Trophoblast cell (in vitro differentiated cells and primary cell): ENCODE data around the gene ADAM8.

ENCODE experiments used
- DNase-seq, 2 donors: peaks; one replicate each; pipeline ENCODE4 v3.0.0-alpha.2; 2016
- H2AFZ ChIP-seq: 2 replicates; pipeline ENCODE4 v1.6.1; 2013; ENCODE audit warnings: low read length, moderate library complexity, mild to moderate bottlenecking; ENCODE audit not compliant: insufficient read depth, poor library complexity
- H2AK5ac ChIP-seq: 2 replicates; pipeline ENCODE4 v1.6.1; 2013; ENCODE audit warnings: mild to moderate bottlenecking, low read length
- H2BK120ac ChIP-seq: 2 replicates; pipeline ENCODE4 v1.6.1; 2013; ENCODE audit warnings: low read length, mild to moderate bottlenecking, moderate library complexity; ENCODE audit not compliant: insufficient read depth, poor library complexity
- H2BK12ac ChIP-seq: 2 replicates; pipeline ENCODE4 v1.6.1; 2013; ENCODE audit warnings: mild to moderate bottlenecking, low read length, moderate library complexity
- H2BK5ac ChIP-seq: 2 replicates; pipeline ENCODE4 v1.6.1; 2013; ENCODE audit warnings: low read length, low read depth, moderate library complexity, mild to moderate bottlenecking; ENCODE audit not compliant: poor library complexity
- H3K14ac ChIP-seq: 2 replicates; pipeline ENCODE4 v1.6.1; 2013; ENCODE audit warnings: mild to moderate bottlenecking, low read length
- H3K18ac ChIP-seq: 2 replicates; pipeline ENCODE4 v1.6.1; 2013; ENCODE audit warnings: mild to moderate bottlenecking, low read length
- H3K23ac ChIP-seq: 2 replicates; pipeline ENCODE4 v1.6.1; 2013; ENCODE audit warnings: low read length
- H3K27ac ChIP-seq: 2 replicates; pipeline ENCODE4 v1.5.1; 2013; ENCODE audit warnings: low read depth, mild to moderate bottlenecking, inconsistent platforms, low read length, moderate library complexity
- H3K27me3 ChIP-seq: 2 replicates; pipeline ENCODE4 v1.6.1; 2013; ENCODE audit warnings: inconsistent platforms, mild to moderate bottlenecking, low read length, moderate library complexity; ENCODE audit not compliant: insufficient read depth
- H3K36me3 ChIP-seq, 2 experiments: 1 replicate in 1 of 2; 2 replicates in 1 of 2; pipeline ENCODE4 v1.6.1; 2013; ENCODE audit warnings: low read length in 2 of 2, mild to moderate bottlenecking in 2 of 2, moderate library complexity in 1 of 2; ENCODE audit not compliant: insufficient read depth in 2 of 2, control insufficient read depth in 1 of 2
- H3K4ac ChIP-seq: 2 replicates; pipeline ENCODE4 v1.6.1; 2013; ENCODE audit warnings: low read depth, mild to moderate bottlenecking, low read length, moderate library complexity
- H3K4me1 ChIP-seq, 2 experiments: 1 replicate in 1 of 2; 2 replicates in 1 of 2; pipeline ENCODE4 v1.6.1; 2013; ENCODE audit warnings: low read length in 2 of 2, mild to moderate bottlenecking in 2 of 2, moderate library complexity in 1 of 2; ENCODE audit not compliant: insufficient read depth in 2 of 2, control insufficient read depth in 1 of 2
- H3K4me2 ChIP-seq: 2 replicates; pipeline ENCODE4 v1.6.1; 2013; ENCODE audit warnings: inconsistent platforms, mild to moderate bottlenecking, low read length, moderate library complexity
- H3K4me3 ChIP-seq: 2 replicates; pipeline ENCODE4 v1.5.1; 2013; ENCODE audit warnings: mild to moderate bottlenecking, low read depth, low read length, inconsistent platforms
- H3K79me1 ChIP-seq: one replicate; pipeline ENCODE4 v1.6.1; 2013; ENCODE audit warnings: low read length
- H3K79me2 ChIP-seq: 2 replicates; pipeline ENCODE4 v1.6.1; 2013; ENCODE audit warnings: low read length, mild to moderate bottlenecking; ENCODE audit not compliant: control insufficient read depth, insufficient read depth, poor library complexity
- H3K9ac ChIP-seq: 2 replicates; pipeline ENCODE4 v1.6.1; 2013; ENCODE audit warnings: mild to moderate bottlenecking, low read length
- H3K9me3 ChIP-seq: 2 replicates; pipeline ENCODE4 v1.6.1; 2013; ENCODE audit warnings: low read depth, mild to moderate bottlenecking, control low read depth, inconsistent platforms, low read length; ENCODE audit not compliant: insufficient read depth
- H4K12ac ChIP-seq: 2 replicates; pipeline ENCODE4 v1.6.1; 2013; ENCODE audit warnings: low read depth, mild to moderate bottlenecking, low read length, moderate library complexity
- H4K8ac ChIP-seq: 2 replicates; pipeline ENCODE4 v1.6.1; 2013; ENCODE audit warnings: low read depth, mild to moderate bottlenecking, low read length, moderate library complexity
- H4K91ac ChIP-seq: one replicate; pipeline ENCODE4 v1.6.1; 2013; ENCODE audit warnings: low read depth, mild to moderate bottlenecking, low read length, moderate library complexity
- WGBS: extraction: QIAGEN DNeasy Blood & Tissue Kit; methylation state at CpG from one replicate; pipeline ENCODE4 v1.1.7; 2013; ENCODE audit warnings: missing lambda C conversion rate; ENCODE audit not compliant: insufficient read length, insufficient coverage; ENCODE audit errors: extremely low coverage; 5-methylcytosine and 5-hydroxymethylcytosine counted together

Gene ADAM8

DNA sequence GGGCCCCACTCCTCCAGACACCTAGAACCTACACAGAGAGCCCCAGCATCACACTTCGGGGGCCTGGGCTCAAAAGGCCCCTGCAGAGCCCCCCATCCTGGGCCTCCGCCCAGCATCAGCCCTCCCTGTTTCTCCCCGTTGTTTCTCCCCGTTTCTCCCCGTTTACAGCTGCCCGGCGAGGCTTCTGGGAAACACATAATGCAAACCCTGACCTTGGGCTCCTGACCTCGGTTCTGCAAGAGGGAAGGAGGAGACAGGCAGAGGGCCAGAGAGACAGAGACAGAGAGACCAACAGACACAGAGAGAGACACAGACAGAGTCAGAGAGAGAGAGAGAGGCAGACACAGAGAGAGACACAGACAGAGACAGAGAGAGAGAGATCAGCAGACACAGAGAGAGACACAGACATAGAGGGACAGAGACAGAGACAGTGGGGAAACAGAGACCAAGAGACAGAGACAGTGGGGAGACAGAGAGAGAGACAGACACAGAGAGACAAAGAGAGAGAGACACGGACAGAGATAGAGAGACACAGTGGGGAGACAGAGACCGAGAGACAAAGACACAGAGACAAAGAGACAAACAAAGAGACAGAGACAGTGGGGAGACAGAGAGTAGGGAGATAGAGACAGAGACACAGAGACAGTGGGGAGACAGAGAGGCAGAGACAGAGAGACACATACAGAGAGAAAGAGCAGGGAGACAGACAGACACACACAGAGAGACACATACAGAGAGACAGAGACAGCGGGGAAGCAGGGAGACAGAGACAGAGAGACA, 26.5 kb downstream of the ADAM8 start:
- no CpG with 5 or more reads among the region's 11 CpGs for WGBS
- Histone ChIP-seq H2BK5ac (no peak overlapping the region), H3K9ac (no peak overlapping the region), H4K8ac (no peak overlapping the region), H3K4me2 (no peak overlapping the region), H3K36me3 (no peaks in the 10 kb centered on the region), H3K79me1 (no peaks in the 10 kb centered on the region), H2AFZ (no peak overlapping the region), H4K91ac (no peak overlapping the region), H3K14ac (no peak overlapping the region), H3K4me3 (no peak overlapping the region), H2BK12ac (no peak overlapping the region), H3K79me2 (no peaks in the 10 kb centered on the region), H3K4ac (no peak overlapping the region), H3K23ac (no peak overlapping the region), H2BK120ac (no peak overlapping the region), H3K4me1 (peaks cover 0 to 3% of the 10 kb centered on the region in 2 experiments), H2AK5ac (no peak overlapping the region), H3K27ac (no peak overlapping the region), H3K18ac (no peak overlapping the region), H4K12ac (no peak overlapping the region), H3K27me3 (no peaks in the 10 kb centered on the region), H3K9me3 (peaks cover 2% of the 10 kb centered on the region)
- no peak for DNase-seq

DNA sequence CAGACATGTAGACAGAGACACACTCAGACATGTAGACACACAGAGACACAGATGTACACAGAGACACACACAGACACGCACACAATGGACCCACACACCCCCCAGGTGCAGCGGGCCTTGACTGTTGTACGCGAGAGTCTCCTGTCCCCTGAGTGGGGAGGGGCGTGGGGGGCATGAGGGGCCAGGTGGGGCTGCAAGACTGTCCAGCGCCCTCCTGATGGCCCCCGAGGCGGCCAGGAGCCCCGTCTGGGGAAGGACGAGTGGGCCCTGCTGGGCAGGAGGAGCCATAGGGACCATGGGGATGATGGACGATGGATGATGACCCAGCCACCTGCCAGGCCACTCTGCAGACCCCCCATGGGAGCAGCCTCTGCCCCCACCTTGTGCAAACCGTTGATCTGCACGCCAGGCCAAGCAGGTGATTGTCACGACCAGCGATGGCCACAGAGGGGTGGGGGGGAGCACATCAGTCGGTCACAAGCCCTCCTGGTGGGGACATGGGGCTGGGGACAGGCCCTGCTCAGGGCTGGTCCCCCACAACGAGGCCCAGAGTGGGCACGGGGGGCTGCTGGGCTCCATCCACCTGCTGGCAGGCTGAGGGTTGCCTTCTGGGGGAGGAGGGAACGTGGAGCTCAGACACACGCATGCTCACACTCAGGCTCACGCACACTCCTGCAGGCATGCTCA, 27.4 kb downstream of the ADAM8 start:
- H2AFZ ChIP-seq = no peak overlapping the region
- no peak overlapping the region for H2AK5ac ChIP-seq
- no peak overlapping the region for H3K9ac ChIP-seq
- no peak overlapping the region for H3K23ac ChIP-seq
- H3K36me3 ChIP-seq = no peaks in the 10 kb centered on the region
- H3K18ac ChIP-seq = no peak overlapping the region
- H2BK12ac ChIP-seq = no peak overlapping the region
- no peak overlapping the region for H4K12ac ChIP-seq
- no peak overlapping the region for H3K27ac ChIP-seq
- no peak overlapping the region for H3K4me3 ChIP-seq
- no peak overlapping the region for H3K4me2 ChIP-seq
- no peak overlapping the region for H2BK5ac ChIP-seq
- peaks cover 0 to 3% of the 10 kb centered on the region in 2 experiments for H3K4me1 ChIP-seq
- H2BK120ac ChIP-seq = no peak overlapping the region
- no peak overlapping the region for H4K91ac ChIP-seq
- H3K79me1 ChIP-seq = peaks cover 2% of the 10 kb centered on the region
- H3K9me3 ChIP-seq = peaks cover 2% of the 10 kb centered on the region
- H3K14ac ChIP-seq = no peak overlapping the region
- no CpG with 5 or more reads among the region's 21 CpGs for WGBS
- no peak overlapping the region for H3K4ac ChIP-seq
- no peak for DNase-seq
- no peaks in the 10 kb centered on the region for H3K79me2 ChIP-seq
- H3K27me3 ChIP-seq = no peaks in the 10 kb centered on the region
- no peak overlapping the region for H4K8ac ChIP-seq

DNA sequence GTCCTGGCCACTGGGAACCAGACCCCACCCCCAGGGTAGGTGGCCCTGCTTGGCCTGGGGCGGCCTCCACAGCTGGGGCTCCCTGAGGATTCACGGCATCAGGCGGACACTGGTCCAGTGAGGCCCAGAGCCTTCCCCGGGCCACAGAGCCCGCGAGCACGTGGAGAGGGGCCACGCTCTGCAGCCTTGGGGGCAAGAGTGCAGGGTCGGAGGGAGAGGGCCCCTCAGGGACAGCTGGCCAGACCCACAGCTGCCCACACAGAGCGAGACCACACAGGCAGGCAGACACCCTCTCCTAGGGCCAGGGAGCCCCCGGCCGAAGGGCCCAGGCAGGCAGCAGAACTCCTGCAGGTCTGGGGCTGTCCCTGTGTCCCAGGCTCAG, 28.3 kb downstream of the ADAM8 start:
- Histone ChIP-seq H3K79me1 (peaks cover 2% of the 10 kb centered on the region), H3K4me1 (peaks cover 0 to 3% of the 10 kb centered on the region in 2 experiments)

DNA sequence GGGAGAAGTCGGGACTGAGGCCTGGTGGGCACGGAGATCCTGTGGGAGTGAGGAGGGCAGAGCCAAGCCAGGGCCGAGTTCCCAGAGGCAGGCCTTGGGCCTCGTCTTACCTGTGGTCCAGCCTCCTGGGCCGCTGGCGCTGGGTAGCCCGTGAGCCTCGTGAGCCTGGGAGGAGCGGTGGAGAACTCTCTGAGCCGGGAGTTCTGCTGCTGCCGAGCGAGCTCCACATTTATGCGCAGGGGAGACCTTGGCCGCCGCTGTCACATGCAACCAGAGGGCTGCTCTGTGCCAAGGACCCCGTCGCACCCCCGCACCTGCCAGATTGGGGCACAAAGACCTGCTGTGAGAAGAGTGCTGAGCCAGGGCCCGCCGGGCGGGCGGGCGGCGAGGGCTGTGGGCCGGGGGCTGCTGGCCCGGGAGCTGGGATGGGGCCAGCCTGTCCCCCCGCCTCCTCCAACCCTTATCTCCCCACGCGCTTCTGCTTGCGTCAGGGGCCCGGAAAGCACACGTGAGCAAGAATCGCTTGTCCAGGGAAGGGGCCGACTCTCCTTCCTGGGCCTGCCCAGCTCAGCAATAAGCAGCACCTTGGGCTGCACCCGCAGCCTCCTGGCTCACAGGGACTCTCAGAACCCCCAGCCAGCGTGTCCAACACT, 28.9 kb downstream of the ADAM8 start:
- Histone ChIP-seq H3K27me3 (no peaks in the 10 kb centered on the region), H4K8ac (no peak overlapping the region), H3K4ac (no peak overlapping the region), H2BK5ac (no peak overlapping the region), H4K91ac (no peak overlapping the region), H3K9ac (no peak overlapping the region), H3K18ac (no peak overlapping the region), H3K9me3 (peaks cover 7% of the 10 kb centered on the region), H2AK5ac (no peak overlapping the region), H3K23ac (no peak overlapping the region), H3K36me3 (no peaks in the 10 kb centered on the region), H2BK120ac (no peak overlapping the region), H3K4me2 (no peak overlapping the region), H3K27ac (no peak overlapping the region), H2BK12ac (no peak overlapping the region), H3K79me2 (no peaks in the 10 kb centered on the region), H3K4me3 (no peak overlapping the region), H4K12ac (no peak overlapping the region), H3K79me1 (peaks cover 2% of the 10 kb centered on the region), H2AFZ (no peak overlapping the region), H3K14ac (no peak overlapping the region), H3K4me1 (peaks cover 0 to 3% of the 10 kb centered on the region in 2 experiments)
- no CpG with 5 or more reads among the region's 36 CpGs for WGBS
- no peak for DNase-seq

More for the DNA sequence above, 28.3 kb downstream of the ADAM8 start:
- no peak overlapping the region for H3K23ac ChIP-seq
- H4K91ac ChIP-seq = no peak overlapping the region
- no peak for DNase-seq
- no peak overlapping the region for H2BK5ac ChIP-seq
- H2AFZ ChIP-seq = no peak overlapping the region
- no peak overlapping the region for H4K8ac ChIP-seq
- no peak overlapping the region for H2BK120ac ChIP-seq
- no CpG with 5 or more reads among the region's 12 CpGs for WGBS
- no peaks in the 10 kb centered on the region for H3K79me2 ChIP-seq
- H3K4me2 ChIP-seq = no peak overlapping the region
- H3K9me3 ChIP-seq = peaks cover 2% of the 10 kb centered on the region
- no peak overlapping the region for H2AK5ac ChIP-seq
- H3K9ac ChIP-seq = no peak overlapping the region
- H2BK12ac ChIP-seq = no peak overlapping the region
- no peak overlapping the region for H3K14ac ChIP-seq
- H4K12ac ChIP-seq = no peak overlapping the region
- H3K27me3 ChIP-seq = no peaks in the 10 kb centered on the region
- no peak overlapping the region for H3K27ac ChIP-seq
- no peak overlapping the region for H3K4ac ChIP-seq
- no peak overlapping the region for H3K4me3 ChIP-seq
- H3K18ac ChIP-seq = no peak overlapping the region
- H3K36me3 ChIP-seq = no peaks in the 10 kb centered on the region
